ENCODE data around the gene ACKR4. TPM values are rescaled to one million over a fixed set of nuclear protein-coding genes. Genes with fewer than 3 reads are reported as not detected.

The ACKR4 gene
- total RNA-seq, 2 experiments from 2014 or later, result not detected

- no peak for DNase-seq
- peaks cover 29% of the 10 kb centered on the region for H3K36me3 Mint-ChIP-seq (ENCODE audit: low read depth)
- H3K27ac Mint-ChIP-seq, result no peak overlapping the region
- no peaks in the 10 kb centered on the region for H3K9me3 Mint-ChIP-seq
- intact Hi-C loops (cut with micrococcal nuclease), result no loop called here
- no peak for ATAC-seq
- no peak overlapping the region for H3K4me3 Mint-ChIP-seq
- ChIA-PET POLR2A (no interaction called here), CTCF (no interaction called here)
- TF ChIP-seq CTCF (IDR thresholded peaks at IDR 0.05), result no peak
- no peaks in the 10 kb centered on the region for H3K27me3 Mint-ChIP-seq
- H3K4me1 Mint-ChIP-seq (ENCODE audit: low read depth), result peaks cover 8% of the 10 kb centered on the region
Observed at GRCh38 chr3:132624790-132625189, 27.7 kb downstream of the ACKR4 start.

GRCh38 chr3:132625613-132626012 lies 28.5 kb downstream of the ACKR4 start:
- Mint-ChIP-seq H3K27ac (no peak overlapping the region), H3K4me1 (ENCODE audit: low read depth) (peaks cover 15% of the 10 kb centered on the region), H3K4me3 (no peak overlapping the region), H3K27me3 (no peaks in the 10 kb centered on the region), H3K9me3 (no peaks in the 10 kb centered on the region), H3K36me3 (ENCODE audit: low read depth) (peaks cover 25% of the 10 kb centered on the region)
- ChIA-PET CTCF (interaction anchor here (1.5 to 1.6 kb wide), 2 partner anchors 15 to 90 kb away, joined by 4 to 9 read pairs; no protein-coding TSS in a partner anchor), POLR2A (interaction anchor here (0.5 kb wide), 1 partner anchor 160 kb away, joined by 3 read pairs; no protein-coding TSS in a partner anchor)
- intact Hi-C loops (cut with micrococcal nuclease), result no loop called here
- no peak for ATAC-seq
- no peak for DNase-seq
- no peak for TF ChIP-seq CTCF (IDR thresholded peaks at IDR 0.05)

GRCh38 chr3:132626955-132627354 lies 29.9 kb downstream of the ACKR4 start:
- Mint-ChIP-seq H3K4me3 (no peak overlapping the region), H3K36me3 (ENCODE audit: low read depth) (peaks cover 16% of the 10 kb centered on the region), H3K4me1 (ENCODE audit: low read depth) (peaks cover 15% of the 10 kb centered on the region), H3K27ac (no peak overlapping the region), H3K27me3 (no peaks in the 10 kb centered on the region), H3K9me3 (no peaks in the 10 kb centered on the region)
- CTCF ChIA-PET, result interaction anchor here (0.5 to 1.5 kb wide), 3 partner anchors 14 to 45 kb away, joined by 3 to 9 read pairs (median 3); no protein-coding TSS in a partner anchor
- POLR2A ChIA-PET, result no interaction called here
- intact Hi-C loops (cut with micrococcal nuclease), result no loop called here
- ATAC-seq (no peak), DNase-seq (no peak)
- no peak for TF ChIP-seq CTCF (IDR thresholded peaks at IDR 0.05)

- POLR2A ChIA-PET, result no interaction called here
- Mint-ChIP-seq H3K4me1 (ENCODE audit: low read depth) (peaks cover 12% of the 10 kb centered on the region), H3K27me3 (no peaks in the 10 kb centered on the region), H3K27ac (no peak overlapping the region), H3K9me3 (no peaks in the 10 kb centered on the region), H3K4me3 (no peak overlapping the region), H3K36me3 (ENCODE audit: low read depth) (peaks cover 18% of the 10 kb centered on the region)
- DNase-seq (no peak), ATAC-seq (no peak)
- intact Hi-C loops (cut with micrococcal nuclease), result no loop called here
- CTCF ChIA-PET, result no interaction called here
- TF ChIP-seq CTCF (IDR thresholded peaks at IDR 0.05), result no peak
Observed at GRCh38 chr3:132628157-132628556, 31.1 kb downstream of the ACKR4 start.

GRCh38 chr3:132629928-132630327 lies 32.9 kb downstream of the ACKR4 start:
- no peaks in the 10 kb centered on the region for H3K9me3 Mint-ChIP-seq
- no peak overlapping the region for H3K27ac Mint-ChIP-seq
- no peak for ATAC-seq
- CTCF ChIA-PET, result interaction anchor here (1.4 to 2.1 kb wide), 2 partner anchors 12 to 94 kb away, joined by 4 to 8 read pairs; no protein-coding TSS in a partner anchor
- peaks cover 9% of the 10 kb centered on the region for H3K4me1 Mint-ChIP-seq (ENCODE audit: low read depth)
- TF ChIP-seq CTCF (IDR thresholded peaks at IDR 0.05), result no peak
- H3K36me3 Mint-ChIP-seq (ENCODE audit: low read depth), result peaks cover 24% of the 10 kb centered on the region
- intact Hi-C loops (cut with micrococcal nuclease), result no loop called here
- H3K27me3 Mint-ChIP-seq, result no peaks in the 10 kb centered on the region
- POLR2A ChIA-PET, result interaction anchor here (0.5 kb wide), 1 partner anchor 140 kb away, joined by 3 read pairs; no protein-coding TSS in a partner anchor
- H3K4me3 Mint-ChIP-seq, result no peak overlapping the region
- no peak for DNase-seq

Measured in activated CD8-positive, alpha-beta T cell treated with anti-CD3 and anti-CD28 coated beads for 36 hours (primary cell).